Measurements from ENCODE around the gene TCN1.

The TCN1 gene

DNA sequence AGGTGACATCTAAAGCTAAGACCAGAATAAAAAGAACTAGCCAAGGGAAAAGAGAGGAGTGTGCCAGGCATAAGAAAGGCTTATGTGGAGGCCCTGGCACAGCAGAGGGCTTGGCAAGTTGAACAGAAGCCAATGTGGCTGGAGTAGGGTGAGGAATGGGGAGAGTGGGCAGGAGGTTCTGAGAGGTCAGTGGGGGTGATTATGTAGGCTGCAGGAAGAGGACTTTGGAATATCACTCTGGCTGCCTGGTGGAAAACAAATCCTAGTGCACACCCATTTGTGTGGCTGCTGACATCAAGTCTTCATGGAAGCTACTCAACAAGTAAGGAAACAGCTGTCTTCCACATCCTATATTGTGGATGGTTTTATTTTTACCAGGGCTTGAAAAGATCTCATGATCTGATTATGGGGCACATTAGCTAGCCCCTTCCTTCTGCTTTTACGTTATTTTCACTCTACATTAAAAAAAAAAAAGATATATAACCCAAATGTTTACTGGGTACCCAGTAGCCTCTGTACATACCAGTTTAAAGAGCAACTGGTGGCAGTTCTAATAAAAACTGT lies 59.2 kb downstream of the TCN1 start:
- DNase-seq (ENCODE audit: low read depth), result no peak

DNA sequence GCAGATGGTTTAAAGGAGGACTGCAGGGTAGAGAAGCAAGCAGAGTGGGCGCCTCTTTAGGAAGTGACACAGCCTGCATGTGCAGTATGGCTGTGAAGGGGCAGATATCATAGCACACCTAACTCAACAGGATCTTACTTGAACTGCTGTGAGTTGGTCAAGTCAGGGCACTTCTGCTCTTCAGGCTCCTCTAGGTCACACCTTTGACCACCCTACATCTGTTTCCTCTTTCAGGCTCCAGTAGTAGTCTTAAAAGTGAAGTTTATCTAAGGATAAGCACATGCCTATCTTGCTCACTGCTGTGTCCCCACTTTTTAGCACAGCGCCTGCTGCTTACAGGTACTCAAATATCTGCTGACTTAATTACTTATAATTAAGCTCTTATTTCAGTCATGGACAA lies 62.2 kb downstream of the TCN1 start:
- DNase-seq (ENCODE audit: low read depth), result no peak
